Left hindlimb (tissue), 1 donor: ENCODE data around the gene LYRM4.

Experiments
- DNase-seq: peaks from one replicate; pipeline ENCODE4 v3.0.0-alpha.2; 2018

LYRM4 gene

DNA sequence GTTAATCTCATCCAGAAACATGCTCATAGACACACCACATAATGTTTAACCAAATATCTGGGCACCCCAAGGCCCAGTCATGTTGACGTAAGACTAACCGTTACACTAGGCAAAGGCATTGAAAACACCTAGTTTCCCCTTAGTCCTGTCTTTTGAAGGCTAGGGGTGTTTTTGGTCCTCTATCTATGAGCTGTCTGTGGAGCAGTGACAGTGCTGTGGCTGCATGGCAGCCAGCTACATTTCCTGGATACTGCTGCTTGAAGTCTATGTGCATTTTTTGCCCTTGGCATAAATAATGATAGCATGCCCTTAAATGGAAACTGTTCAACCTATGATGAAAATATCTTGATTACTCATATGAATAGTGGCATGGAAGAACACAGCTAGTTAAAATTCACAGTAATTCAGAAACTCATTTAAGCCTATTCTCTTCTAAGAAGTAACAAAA, 19.2 kb upstream of the LYRM4 start:
- DNase-seq, result no peak

DNA sequence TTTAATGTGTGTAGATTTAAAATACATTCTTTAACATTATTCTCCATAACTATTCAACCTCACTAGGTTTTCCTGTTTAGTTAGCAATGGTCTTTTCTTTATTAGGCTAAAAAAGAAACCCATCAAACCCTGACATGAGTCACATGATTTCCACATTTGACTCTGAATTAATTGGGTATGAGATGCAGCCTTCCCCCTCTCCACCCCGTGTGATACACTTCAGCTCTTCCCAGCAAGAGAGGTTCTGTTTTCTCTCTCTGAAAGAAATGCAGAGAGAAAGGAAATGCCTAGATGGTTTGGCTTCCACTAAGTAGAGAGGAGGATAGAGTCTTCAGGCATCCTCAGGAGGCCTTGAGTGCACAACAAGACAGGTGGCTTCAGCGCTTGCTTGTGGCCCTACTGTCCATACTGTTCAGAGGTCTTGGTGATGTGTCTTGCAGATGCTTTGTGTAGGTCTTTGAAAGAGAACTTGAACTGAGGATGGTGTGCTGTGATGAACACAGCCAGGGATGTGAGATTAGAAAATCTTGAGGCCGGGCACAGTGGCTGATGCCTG, 17.9 kb upstream of the LYRM4 start:
- no peak for DNase-seq

GRCh38 chr6:5278047-5278446, 17.3 kb upstream of the LYRM4 start:
- DNase-seq, result no peak

DNA sequence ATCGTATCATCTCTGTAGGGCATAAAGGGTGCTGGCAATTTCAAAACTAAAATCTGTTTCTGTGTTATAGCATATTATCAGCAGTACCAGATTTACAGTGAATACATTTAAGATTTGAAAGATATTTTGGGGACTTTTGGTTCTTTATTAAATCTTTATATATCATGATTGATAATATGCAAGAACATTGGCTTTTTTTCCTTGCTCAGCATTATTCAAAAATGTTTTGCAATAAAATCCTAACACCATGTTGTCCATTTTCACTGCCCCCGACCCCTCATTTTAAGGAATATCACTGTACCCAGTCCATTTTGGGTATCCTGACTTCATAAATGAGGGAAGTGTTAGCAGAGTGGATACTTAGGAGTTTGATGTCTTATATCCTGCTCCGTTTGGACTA, 16.8 kb upstream of the LYRM4 start:
- DNase-seq, result no peak

- DNase-seq, result no peak
Measured at GRCh38 chr6:5276581-5276980, 15.8 kb upstream of the LYRM4 start.

- DNase-seq, result no peak
Measured at GRCh38 chr6:5275497-5275896, 14.7 kb upstream of the LYRM4 start.

DNA sequence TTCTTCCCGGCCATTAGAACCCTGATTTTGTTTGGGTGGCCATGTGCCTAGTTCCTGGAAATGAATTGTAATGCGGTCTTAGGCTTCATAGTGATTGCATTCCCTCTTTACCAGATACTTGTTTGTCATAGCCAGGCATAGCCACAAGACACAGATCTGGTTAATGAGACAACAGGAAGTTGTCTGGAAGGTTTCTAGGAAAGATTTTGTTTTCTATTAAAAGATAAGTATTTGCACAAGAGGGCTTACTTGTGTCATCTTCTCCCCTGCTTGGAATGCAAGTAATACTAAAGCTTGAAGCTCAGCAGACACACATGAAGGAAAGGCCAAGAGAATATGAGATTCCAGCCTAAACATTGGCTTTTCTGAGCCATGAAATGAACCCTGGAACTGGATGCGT, 13.5 kb upstream of the LYRM4 start:
- no peak for DNase-seq

DNA sequence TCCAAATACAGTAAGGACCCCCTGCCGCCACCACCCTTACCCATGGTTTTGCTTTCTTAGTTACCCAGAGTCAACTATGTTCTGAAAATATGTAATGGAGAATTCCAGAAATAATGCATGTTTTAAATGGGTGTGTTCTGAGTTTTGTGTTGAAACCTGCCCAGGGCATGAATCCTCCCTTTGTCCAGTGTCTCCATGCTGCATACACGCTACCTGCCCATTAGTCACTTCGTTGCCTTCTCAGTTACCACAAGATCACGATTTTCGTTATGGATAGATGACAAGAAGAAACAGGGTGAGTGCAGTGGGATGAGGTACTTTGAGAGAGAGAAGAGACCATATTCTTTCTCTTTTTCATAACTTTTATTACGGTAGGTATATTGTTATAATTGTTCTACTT, 11.2 kb upstream of the LYRM4 start:
- no peak for DNase-seq

DNA sequence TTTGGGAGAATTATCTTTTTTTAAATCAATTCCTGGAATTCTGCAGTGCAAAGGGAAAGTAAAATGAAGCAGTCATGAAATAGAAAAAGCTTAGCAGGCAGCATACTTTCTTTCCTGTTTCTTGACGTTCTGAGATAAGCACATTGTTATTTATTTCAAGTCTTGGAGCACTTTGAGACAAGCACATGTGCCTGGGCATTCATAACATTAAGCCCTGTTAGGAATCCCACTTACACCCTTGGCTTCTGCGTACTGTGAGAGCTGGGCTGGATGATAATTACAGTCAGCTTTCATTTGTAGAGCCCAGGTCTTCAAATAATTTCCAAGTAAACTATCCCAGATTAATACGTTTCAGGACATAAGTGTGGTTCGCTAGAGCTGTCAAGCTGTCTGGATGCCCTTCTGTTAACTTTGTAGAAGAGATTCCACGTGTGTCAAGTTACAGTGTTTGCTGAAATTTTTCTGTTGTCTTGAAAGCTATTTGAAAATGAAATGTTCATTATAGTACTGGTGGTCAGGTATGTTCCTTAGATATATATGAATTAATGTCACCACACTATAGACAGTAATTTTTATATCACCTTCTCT, 9.4 kb upstream of the LYRM4 start:
- DNase-seq, result no peak

DNA sequence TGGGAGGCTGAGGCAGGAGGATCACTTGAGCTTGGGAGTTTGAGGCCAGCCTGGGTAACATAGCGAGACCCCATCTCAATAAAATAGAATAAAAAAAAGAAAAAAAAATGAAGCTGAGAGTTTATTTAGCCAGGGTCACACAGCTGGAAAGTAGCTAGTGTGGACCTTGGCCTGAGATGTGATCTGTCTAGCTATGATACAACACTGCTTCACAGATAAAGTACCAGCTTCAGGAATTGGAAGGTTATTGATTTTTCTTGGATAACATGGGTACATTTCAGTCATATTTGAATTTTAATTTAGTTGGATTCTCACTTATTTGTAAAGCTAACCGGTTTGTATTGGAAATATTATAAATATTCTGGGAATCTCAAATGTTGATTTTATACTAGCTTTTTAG, 5.7 kb upstream of the LYRM4 start:
- DNase-seq, result no peak

GRCh38 chr6:5261545-5262109, 877 bp upstream of the LYRM4 start:
- DNase-seq, result no peak

- no peak for DNase-seq
Measured at GRCh38 chr6:5260111-5260620, 584 bp downstream of the LYRM4 start.

DNA sequence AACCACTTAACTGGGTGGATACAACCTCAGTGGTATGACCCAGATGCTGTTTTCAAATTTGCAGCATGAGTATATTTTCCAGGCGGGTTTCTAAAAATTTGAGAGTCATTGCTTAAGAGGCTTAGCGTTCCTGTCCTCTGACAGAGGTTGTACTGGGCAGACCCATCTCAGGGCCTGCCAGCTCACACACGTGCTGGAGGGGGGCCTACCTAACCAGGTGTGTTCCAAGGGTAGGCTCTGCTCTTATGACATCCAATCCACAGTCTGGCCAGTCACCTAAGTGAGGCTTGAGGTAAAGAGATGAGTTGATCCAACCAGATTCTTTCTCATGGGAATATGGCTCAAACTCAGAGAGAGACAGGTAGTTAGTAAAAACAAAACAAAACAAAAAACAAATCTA, 1.3 kb downstream of the LYRM4 start:
- DNase-seq, result no peak

GRCh38 chr6:5257400-5257799, 3.4 kb downstream of the LYRM4 start:
- DNase-seq, result no peak

DNA sequence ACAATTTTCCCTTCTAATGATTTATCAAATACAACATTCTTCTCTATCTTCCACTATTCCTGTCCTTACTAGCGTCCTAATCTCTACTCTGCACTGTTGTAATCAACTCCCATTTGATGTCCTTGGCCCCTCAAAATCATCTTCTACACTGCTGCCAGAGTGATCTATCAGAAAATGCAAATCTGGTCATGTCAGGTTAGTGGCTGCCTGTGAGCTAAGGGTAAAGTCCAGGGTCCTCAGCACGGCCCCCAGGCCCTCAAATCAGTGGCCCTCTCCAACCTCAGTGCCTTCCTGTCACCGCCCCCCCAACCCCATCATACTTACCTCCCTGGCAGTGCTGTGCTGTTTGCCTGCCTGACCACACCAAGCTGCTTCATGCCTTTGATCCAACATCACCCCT, 3.8 kb downstream of the LYRM4 start:
- no peak for DNase-seq

- no peak for DNase-seq
Measured at GRCh38 chr6:5250911-5251310, 9.8 kb downstream of the LYRM4 start.

DNA sequence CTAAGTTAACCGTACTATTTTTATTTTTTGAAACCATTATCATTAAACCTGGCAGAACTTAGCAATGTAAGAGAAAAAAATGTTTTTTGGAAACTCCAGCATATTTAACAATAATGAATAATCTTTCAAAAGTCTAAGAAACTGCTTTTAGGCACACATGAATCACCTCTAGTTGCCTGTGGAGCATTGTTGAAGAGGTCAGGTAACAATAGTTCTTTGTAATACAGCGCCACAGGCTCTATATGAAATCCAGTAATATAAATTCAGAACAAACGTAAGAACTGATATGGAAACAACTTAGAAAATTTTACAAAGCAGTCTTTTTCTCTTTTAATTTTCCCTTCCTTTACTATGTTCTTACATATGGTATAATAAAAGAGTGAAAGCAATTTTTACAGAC, 10.3 kb downstream of the LYRM4 start:
- DNase-seq, result no peak

- DNase-seq, result no peak
Measured at GRCh38 chr6:5249451-5250122, 11.2 kb downstream of the LYRM4 start.

DNA sequence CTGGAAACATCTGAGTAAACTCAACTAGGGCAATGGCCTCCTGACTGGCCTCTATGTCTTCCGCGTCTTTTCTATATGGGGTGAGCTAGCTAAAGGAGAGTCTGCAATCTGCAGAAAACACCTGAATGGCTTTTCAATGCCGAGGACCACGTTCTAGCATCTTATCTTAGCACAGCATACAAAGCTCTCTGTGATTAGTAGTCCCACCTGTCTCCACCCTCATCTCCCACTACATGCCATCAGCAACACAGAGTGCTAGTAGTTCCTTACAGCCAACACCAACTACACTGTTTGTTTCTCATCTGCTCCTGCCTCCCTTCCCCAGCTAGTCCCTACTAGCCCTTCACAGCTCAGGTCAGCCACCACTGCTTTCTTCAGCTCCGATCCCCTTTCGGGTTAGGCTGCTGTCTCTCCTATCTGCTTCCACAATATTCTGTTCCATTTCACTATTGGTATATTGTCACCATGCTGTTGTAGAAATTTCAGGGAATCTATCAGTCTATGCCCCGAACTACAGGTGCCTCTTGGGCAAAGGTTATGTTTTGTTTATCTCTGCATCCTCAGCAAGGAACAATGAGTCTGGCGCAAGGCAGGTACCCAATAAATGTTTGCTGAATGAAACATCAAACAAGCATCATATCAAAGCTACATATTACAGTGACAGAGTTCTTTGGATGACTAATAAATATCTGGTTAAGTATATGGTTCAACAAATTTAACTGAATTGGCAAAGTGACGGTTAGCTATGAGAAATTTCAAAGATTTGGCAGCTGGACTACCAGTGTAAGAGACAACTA, 12.2 kb downstream of the LYRM4 start:
- DNase-seq, result no peak

- DNase-seq, result no peak
Measured at GRCh38 chr6:5247201-5247600, 13.5 kb downstream of the LYRM4 start.

- DNase-seq, result no peak
Measured at GRCh38 chr6:5246141-5247097, 14.3 kb downstream of the LYRM4 start.

- DNase-seq, result no peak
Measured at GRCh38 chr6:5243069-5243468, 17.7 kb downstream of the LYRM4 start.
